ENCODE measurements around the gene CD44. TPM values are rescaled to one million over a fixed set of nuclear protein-coding genes. Genes with fewer than 3 reads are reported as not detected.
A peak's percentile ranks its signal among the peaks of the same experiment; 100 is the strongest.
"Not testable (repeated sequence)": the region's sequence is repeated elsewhere in the genome, so short reads cannot be mapped to it uniquely, and the experiment has no call there.

CD44 gene
- total RNA-seq: 100 to 1,000 TPM; 211 to 319 (median 266) TPM

DNA sequence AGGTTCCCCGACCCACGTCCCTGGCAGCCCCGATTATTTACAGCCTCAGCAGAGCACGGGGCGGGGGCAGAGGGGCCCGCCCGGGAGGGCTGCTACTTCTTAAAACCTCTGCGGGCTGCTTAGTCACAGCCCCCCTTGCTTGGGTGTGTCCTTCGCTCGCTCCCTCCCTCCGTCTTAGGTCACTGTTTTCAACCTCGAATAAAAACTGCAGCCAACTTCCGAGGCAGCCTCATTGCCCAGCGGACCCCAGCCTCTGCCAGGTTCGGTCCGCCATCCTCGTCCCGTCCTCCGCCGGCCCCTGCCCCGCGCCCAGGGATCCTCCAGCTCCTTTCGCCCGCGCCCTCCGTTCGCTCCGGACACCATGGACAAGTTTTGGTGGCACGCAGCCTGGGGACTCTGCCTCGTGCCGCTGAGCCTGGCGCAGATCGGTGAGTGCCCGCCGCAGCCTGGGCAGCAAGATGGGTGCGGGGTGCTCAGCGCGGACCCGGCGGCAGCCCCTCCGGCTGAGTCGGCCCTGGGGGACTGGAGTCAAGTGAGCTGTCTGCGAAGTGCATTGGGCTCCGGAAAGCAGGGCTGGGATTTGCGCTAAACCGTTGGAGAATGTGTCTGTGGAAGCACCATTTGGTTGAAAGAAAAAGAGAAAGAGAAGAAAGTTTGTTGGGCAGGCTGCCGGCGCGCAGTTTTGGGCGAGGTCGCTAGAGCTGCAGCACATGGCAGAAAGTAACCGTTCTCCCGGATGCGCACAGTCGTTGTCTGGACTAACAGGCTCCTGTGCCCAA, at the start of gene CD44:
CD44 (plus strand) TSS at position 229 of the 779 bp plus-strand sequence; CDS start at position 362, 133 bp downstream.
- ATAC-seq: peak; percentile 87

DNA sequence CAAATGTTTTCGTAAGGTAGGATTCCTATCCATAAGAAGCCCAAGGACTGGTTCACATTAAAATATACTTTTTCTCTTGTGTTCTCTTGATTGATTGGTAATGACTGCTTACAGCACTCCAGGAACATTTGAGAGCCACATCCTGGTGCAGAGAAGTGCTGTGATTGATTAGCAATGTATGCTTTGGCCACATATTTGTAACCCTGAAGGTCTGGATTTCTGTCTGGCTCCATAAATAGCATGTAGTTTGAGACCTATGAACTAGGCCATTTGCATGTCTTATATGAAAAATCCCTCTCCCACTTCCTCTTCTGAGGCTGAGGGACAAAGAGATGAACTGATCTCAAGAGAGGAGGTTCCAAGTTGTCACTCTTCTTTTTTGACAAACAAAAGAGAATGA, 49.3 kb upstream of the CD44 start:
- Histone ChIP-seq H3K27me3 (no peaks in the 10 kb centered on the region), H3K4me1 (peaks cover 0 to 43% (median 21%) of the 10 kb centered on the region in 3 donors), H3K4me3 (no peak overlapping the region), H3K27ac (no peak overlapping the region), H3K36me3 (no peaks in the 10 kb centered on the region), H3K9me3 (no peaks in the 10 kb centered on the region)
- TF ChIP-seq, protein P1, sequence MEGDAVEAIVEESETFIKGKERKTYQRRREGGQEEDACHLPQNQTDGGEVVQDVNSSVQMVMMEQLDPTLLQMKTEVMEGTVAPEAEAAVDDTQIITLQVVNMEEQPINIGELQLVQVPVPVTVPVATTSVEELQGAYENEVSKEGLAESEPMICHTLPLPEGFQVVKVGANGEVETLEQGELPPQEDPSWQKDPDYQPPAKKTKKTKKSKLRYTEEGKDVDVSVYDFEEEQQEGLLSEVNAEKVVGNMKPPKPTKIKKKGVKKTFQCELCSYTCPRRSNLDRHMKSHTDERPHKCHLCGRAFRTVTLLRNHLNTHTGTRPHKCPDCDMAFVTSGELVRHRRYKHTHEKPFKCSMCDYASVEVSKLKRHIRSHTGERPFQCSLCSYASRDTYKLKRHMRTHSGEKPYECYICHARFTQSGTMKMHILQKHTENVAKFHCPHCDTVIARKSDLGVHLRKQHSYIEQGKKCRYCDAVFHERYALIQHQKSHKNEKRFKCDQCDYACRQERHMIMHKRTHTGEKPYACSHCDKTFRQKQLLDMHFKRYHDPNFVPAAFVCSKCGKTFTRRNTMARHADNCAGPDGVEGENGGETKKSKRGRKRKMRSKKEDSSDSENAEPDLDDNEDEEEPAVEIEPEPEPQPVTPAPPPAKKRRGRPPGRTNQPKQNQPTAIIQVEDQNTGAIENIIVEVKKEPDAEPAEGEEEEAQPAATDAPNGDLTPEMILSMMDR (IDR thresholded peaks at IDR 0.05): no peak
- no peak for TF ChIP-seq POLR2A (IDR thresholded peaks at IDR 0.05)
- no peak for TF ChIP-seq POLR2AphosphoS5 (IDR thresholded peaks at IDR 0.05)
- no peak for TF ChIP-seq EP300 (IDR thresholded peaks at IDR 0.05)
- ATAC-seq: no peak
- whole genome bisulfite sequencing, 2 donors (ENCODE audit: low coverage in 1 of 2): 100% methylated on average over 1 of the region's 1 CpG

More for the DNA sequence above, at the start of gene CD44:
- H3K36me3 ChIP-seq: no peaks in the 10 kb centered on the region
- no peaks in the 10 kb centered on the region for H3K9me3 ChIP-seq
- TF ChIP-seq POLR2AphosphoS5 (IDR thresholded peaks at IDR 0.05) (peak; percentile 98), EP300 (IDR thresholded peaks at IDR 0.05) (no peak), POLR2A (IDR thresholded peaks at IDR 0.05) (peak; percentile 86)
- TF ChIP-seq, protein P1 (IDR thresholded peaks at IDR 0.05): no peak
- H3K4me1 ChIP-seq: peaks cover 0 to 47% (median 14%) of the 10 kb centered on the region in 3 donors
- 0 to 1% methylated on average over 1 to 13 of the region's 55 CpGs for WGBS, 2 donors (ENCODE audit: low coverage in 1 of 2)
- peak within 1 kb of the TSS; percentile 73 to 95 (median 94) for H3K27ac ChIP-seq
- no peaks in the 10 kb centered on the region for H3K27me3 ChIP-seq
- H3K4me3 ChIP-seq: peak within 1 kb of the TSS; percentile 64 to 87

DNA sequence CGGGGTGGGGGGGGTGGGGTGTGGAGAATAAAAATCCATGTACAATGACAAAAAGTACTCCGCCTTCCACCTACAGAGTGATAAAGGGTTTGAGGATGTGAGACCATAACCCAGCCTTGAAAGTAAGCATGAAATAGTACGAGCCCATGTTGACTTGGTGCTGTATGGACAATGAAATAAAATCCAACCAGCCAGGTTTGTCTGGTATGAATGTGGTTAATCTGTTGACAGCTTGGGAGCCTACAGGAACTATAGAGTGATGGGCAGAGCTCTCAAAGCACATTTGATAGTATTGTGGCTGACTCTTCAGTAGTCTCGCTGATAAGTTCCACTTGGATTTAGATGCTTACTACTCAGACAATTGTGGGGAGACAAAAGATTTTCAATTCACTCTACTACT, 48.8 kb upstream of the CD44 start:
- Histone ChIP-seq H3K4me3 (no peak overlapping the region), H3K4me1 (peaks cover 0 to 39% (median 16%) of the 10 kb centered on the region in 3 donors), H3K27ac (no peak overlapping the region), H3K36me3 (no peaks in the 10 kb centered on the region), H3K27me3 (no peaks in the 10 kb centered on the region), H3K9me3 (no peaks in the 10 kb centered on the region)
- TF ChIP-seq POLR2AphosphoS5 (IDR thresholded peaks at IDR 0.05) (no peak), EP300 (IDR thresholded peaks at IDR 0.05) (no peak), POLR2A (IDR thresholded peaks at IDR 0.05) (no peak)
- TF ChIP-seq, protein P1 (IDR thresholded peaks at IDR 0.05): no peak
- ATAC-seq: no peak
- 84 to 100% methylated on average over 2 to 4 of the region's 4 CpGs for WGBS, 2 donors (ENCODE audit: low coverage in 1 of 2)

DNA sequence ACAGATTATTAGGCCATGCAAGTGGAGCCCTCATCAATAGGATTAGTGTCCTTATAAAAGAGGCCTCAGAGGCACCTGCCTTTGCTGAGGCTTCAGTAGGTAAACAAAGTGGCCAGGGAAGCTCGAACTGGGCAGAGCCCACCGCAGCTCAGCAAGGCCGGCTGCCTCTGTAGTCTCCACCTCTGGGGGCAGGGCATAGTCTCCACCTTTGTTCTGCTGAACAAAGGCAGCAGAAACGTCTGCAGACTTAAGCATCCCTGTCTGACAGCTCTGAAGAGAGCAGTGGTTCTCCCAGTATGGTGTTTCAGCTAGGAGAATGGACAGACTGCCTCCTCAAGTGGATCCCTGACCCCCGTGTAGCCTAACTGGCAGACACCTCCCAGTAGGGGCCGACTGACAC, 48.0 kb upstream of the CD44 start:
- H3K9me3 ChIP-seq, H3K36me3 ChIP-seq, H3K4me3 ChIP-seq, H3K27me3 ChIP-seq, ATAC-seq, H3K27ac ChIP-seq: not testable (repeated sequence)
- H3K4me1 ChIP-seq: peaks cover 0 to 30% (median 10%) of the 10 kb centered on the region in 3 donors
- WGBS, 2 donors (ENCODE audit: low coverage in 1 of 2): 80 to 83% methylated on average over 1 of the region's 6 CpGs

DNA sequence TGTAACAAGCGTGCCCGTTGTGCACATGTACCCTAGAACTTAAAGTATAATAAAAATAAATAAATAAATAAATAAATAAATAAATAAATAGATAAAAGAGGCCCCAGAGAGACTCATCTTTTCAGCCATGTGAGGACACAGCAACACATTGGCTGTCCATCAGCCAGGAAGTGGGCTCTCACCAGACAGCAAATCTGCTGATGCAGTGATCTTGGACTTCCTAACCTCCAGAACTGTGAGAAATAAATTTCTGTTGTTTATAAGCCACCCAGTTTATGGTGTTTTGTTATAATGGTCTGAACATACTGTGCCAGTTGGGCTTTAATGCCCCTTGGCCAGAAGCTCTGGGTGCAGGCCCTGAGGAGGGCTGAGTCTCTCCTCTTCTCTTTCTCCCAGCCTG, 42.2 kb upstream of the CD44 start:
- TF ChIP-seq POLR2AphosphoS5 (IDR thresholded peaks at IDR 0.05): no peak
- TF ChIP-seq, protein P1 (IDR thresholded peaks at IDR 0.05): no peak
- TF ChIP-seq POLR2A (IDR thresholded peaks at IDR 0.05): no peak
- TF ChIP-seq EP300 (IDR thresholded peaks at IDR 0.05): no peak
- no peak for ATAC-seq
- H3K27ac ChIP-seq: no peak overlapping the region
- no peak overlapping the region for H3K4me3 ChIP-seq
- H3K27me3 ChIP-seq: no peaks in the 10 kb centered on the region
- 50 to 66% methylated on average over 2 of the region's 2 CpGs for WGBS, 2 donors (ENCODE audit: low coverage in 1 of 2)
- H3K36me3 ChIP-seq: no peaks in the 10 kb centered on the region
- peaks cover 4 to 49% (median 6%) of the 10 kb centered on the region in 3 donors for H3K4me1 ChIP-seq
- no peaks in the 10 kb centered on the region for H3K9me3 ChIP-seq

Measured in gastroesophageal sphincter (tissue), 4 donors.